ENCODE measurements around the gene PGA4. TPM values are rescaled to one million over a fixed set of nuclear protein-coding genes. Genes with fewer than 3 reads are reported as not detected.
"Not testable (repeated sequence)": the region's sequence is repeated elsewhere in the genome, so short reads cannot be mapped to it uniquely, and the experiment has no call there.

The PGA4 gene
- polyA plus RNA-seq, 4 donors, result 5.4 to 49.3 (median 6.6) TPM

- H3K4me1 ChIP-seq (ENCODE audit: control insufficient read depth in 3 of 3, insufficient read depth in 2 of 3, low read depth in 1 of 3, low read length in 2 of 3); DNase-seq; H3K27me3 ChIP-seq (ENCODE audit: control insufficient read depth in 3 of 3, insufficient read depth in 3 of 3, low read length in 3 of 3); FAIRE-seq; H3K9me3 ChIP-seq (ENCODE audit: control insufficient read depth in 2 of 2, insufficient read depth in 1 of 2, low read depth in 1 of 2, low read length in 1 of 2); H3K4me3 ChIP-seq (ENCODE audit: low read depth in 1 of 3, low read length in 3 of 3); H3K27ac ChIP-seq (ENCODE audit: low read depth in 1 of 3, low read length in 2 of 3); H3K36me3 ChIP-seq (ENCODE audit: control insufficient read depth in 3 of 3, insufficient read depth in 2 of 3, low read depth in 1 of 3, low read length in 3 of 3): not testable (repeated sequence)
- no CpG with 5 or more reads among the region's 15 CpGs for WGBS, 3 donors
Measured at GRCh38 chr11:61231033-61231432, 8.9 kb downstream of the PGA4 start.

DNA sequence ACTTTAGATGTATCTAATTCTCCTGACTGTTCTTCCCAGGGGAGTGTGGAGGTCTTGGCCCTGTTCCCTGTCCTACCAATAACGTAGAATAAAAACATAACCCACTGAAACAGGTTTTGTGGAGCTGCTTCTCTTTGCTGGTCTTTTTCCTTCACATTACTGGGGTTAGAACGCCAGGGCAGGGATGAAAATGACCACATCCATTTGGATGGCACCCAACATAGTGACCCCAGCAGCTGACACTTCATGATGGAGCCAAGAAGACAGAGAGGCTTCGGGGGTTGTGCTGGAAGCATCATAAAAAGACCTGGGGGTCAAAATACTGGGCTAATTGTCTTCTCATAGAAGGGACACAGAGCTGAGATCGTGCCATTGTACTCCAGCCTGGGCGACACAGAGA, 9.4 kb downstream of the PGA4 start:
- not testable (repeated sequence) for H3K27me3 ChIP-seq (ENCODE audit: control insufficient read depth in 3 of 3, insufficient read depth in 3 of 3, low read length in 3 of 3); H3K27ac ChIP-seq (ENCODE audit: low read depth in 1 of 3, low read length in 2 of 3); FAIRE-seq; H3K4me3 ChIP-seq (ENCODE audit: low read depth in 1 of 3, low read length in 3 of 3); DNase-seq; H3K36me3 ChIP-seq (ENCODE audit: control insufficient read depth in 3 of 3, insufficient read depth in 2 of 3, low read depth in 1 of 3, low read length in 3 of 3); H3K9me3 ChIP-seq (ENCODE audit: control insufficient read depth in 2 of 2, insufficient read depth in 1 of 2, low read depth in 1 of 2, low read length in 1 of 2); H3K4me1 ChIP-seq (ENCODE audit: control insufficient read depth in 3 of 3, insufficient read depth in 2 of 3, low read depth in 1 of 3, low read length in 2 of 3)
- WGBS, 3 donors, result 86% methylated on average over 1 of the region's 5 CpGs; no CpG with 5 or more reads in 2 of the 3 donors

DNA sequence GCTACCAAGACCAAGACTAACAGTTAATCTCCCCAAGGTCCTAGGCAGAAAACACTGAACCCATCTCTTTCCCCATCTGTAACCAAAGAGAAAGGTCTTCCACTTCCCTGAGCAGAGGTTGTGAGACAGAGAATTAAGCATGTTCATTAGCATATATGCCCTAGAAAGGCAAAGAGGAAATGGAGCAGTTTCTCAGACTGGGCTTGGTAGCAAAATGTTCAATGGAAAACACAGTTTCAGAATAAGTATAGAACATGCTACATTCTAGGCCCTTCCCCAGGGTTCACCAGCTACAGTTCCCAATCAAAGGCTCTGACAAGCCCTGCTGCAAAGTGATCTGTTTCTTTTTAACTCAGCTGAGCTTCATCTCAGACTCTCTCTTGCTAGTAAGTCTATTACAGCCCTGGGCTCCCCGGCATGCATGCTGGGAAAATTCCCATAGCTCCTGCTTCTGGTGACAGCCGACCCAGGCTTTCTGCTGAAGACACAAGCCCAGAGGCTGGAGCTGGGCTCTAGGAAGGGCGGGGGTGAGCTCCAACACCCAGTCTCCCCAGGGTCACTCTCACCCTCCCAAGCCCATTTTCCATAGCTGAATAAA, 10.5 kb downstream of the PGA4 start:
- DNase-seq; H3K9me3 ChIP-seq (ENCODE audit: control insufficient read depth in 2 of 2, insufficient read depth in 1 of 2, low read depth in 1 of 2, low read length in 1 of 2); FAIRE-seq; H3K27ac ChIP-seq (ENCODE audit: low read depth in 1 of 3, low read length in 2 of 3); H3K36me3 ChIP-seq (ENCODE audit: control insufficient read depth in 3 of 3, insufficient read depth in 2 of 3, low read depth in 1 of 3, low read length in 3 of 3); H3K4me3 ChIP-seq (ENCODE audit: low read depth in 1 of 3, low read length in 3 of 3); H3K27me3 ChIP-seq (ENCODE audit: control insufficient read depth in 3 of 3, insufficient read depth in 3 of 3, low read length in 3 of 3); H3K4me1 ChIP-seq (ENCODE audit: control insufficient read depth in 3 of 3, insufficient read depth in 2 of 3, low read depth in 1 of 3, low read length in 2 of 3): not testable (repeated sequence)
- WGBS, 3 donors, result no CpG with 5 or more reads among the region's 3 CpGs

DNA sequence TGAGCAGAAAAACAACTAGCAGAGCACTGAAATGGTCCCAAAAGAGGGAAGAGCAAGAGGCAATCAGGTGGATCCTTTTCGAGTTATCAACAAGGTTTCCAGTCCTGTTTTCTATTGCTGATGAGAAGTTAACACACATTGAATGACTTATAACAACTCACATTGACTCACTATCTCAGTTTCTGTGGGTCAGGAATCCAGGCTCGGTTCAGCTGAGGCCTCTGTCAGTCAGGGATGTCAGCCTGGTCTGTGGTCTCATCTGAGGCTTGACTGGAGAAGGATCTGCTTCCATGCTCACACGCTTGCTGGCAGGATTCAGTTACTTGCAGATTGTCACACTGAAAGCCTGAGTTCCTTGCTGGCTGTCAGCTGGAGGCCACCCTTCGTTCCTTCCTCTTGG, 15.0 kb downstream of the PGA4 start:
- H3K4me3 ChIP-seq (ENCODE audit: low read depth in 1 of 3, low read length in 3 of 3); H3K27me3 ChIP-seq (ENCODE audit: control insufficient read depth in 3 of 3, insufficient read depth in 3 of 3, low read length in 3 of 3); H3K4me1 ChIP-seq (ENCODE audit: control insufficient read depth in 3 of 3, insufficient read depth in 2 of 3, low read depth in 1 of 3, low read length in 2 of 3); DNase-seq; H3K27ac ChIP-seq (ENCODE audit: low read depth in 1 of 3, low read length in 2 of 3); FAIRE-seq; H3K36me3 ChIP-seq (ENCODE audit: control insufficient read depth in 3 of 3, insufficient read depth in 2 of 3, low read depth in 1 of 3, low read length in 3 of 3); H3K9me3 ChIP-seq (ENCODE audit: control insufficient read depth in 2 of 2, insufficient read depth in 1 of 2, low read depth in 1 of 2, low read length in 1 of 2): not testable (repeated sequence)
- WGBS, 3 donors, result no CpG with 5 or more reads among the region's 4 CpGs

DNA sequence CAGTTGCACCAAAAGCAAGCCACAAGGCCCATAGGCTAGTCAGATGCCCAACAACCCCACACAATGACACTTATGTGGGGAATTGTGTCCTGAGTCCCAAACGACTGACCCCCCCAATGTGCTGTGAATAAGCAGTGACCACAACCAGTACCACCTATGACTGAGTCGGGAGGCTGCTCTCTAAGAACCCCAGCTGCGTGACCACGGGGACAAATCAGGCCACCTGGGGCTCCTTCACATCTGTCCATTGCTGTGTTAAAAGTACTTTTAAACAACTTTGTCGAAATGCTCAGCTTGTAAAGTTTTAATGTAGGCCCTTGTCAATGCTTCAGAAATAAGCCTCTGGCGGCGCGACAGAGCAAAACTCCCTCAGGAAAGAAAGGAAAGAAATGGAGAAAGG, 18.1 kb downstream of the PGA4 start:
- H3K4me3 ChIP-seq (ENCODE audit: low read depth in 1 of 3, low read length in 3 of 3); H3K9me3 ChIP-seq (ENCODE audit: control insufficient read depth in 2 of 2, insufficient read depth in 1 of 2, low read depth in 1 of 2, low read length in 1 of 2); H3K36me3 ChIP-seq (ENCODE audit: control insufficient read depth in 3 of 3, insufficient read depth in 2 of 3, low read depth in 1 of 3, low read length in 3 of 3); H3K27me3 ChIP-seq (ENCODE audit: control insufficient read depth in 3 of 3, insufficient read depth in 3 of 3, low read length in 3 of 3); FAIRE-seq; H3K27ac ChIP-seq (ENCODE audit: low read depth in 1 of 3, low read length in 2 of 3); H3K4me1 ChIP-seq (ENCODE audit: control insufficient read depth in 3 of 3, insufficient read depth in 2 of 3, low read depth in 1 of 3, low read length in 2 of 3): not testable (repeated sequence)
- DNase-seq, result peak in 1 of 2 donors; percentile 17
- 64 to 75% (median 75%) methylated on average over 7 to 8 of the region's 8 CpGs for WGBS, 3 donors

DNA sequence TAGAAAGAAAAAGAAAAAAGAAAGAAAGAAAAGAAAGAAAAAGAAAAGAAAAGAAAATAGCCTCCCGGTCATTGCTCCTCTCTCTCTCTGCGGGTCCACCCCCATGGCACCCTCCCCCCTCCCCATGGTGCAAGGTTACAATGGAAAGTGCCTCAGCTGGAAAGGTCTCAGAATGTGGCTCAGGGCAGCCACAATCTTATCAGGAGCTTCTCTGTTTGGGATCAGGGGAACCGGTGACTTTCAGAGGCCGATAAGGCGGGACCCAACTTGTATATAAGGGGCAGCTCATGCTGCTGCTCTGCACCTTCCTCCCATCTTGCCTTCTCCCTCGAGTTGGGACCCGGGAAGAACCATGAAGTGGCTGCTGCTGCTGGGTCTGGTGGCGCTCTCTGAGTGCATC, 18.7 kb downstream of the PGA4 start, which contains the start of gene PGA5:
PGA5 (plus strand) TSS at position 301 of the 400 bp plus-strand sequence; CDS start at position 353, 52 bp downstream.
- WGBS, 3 donors, result no CpG with 5 or more reads among the region's 8 CpGs
- not testable (repeated sequence) for H3K36me3 ChIP-seq (ENCODE audit: control insufficient read depth in 3 of 3, insufficient read depth in 2 of 3, low read depth in 1 of 3, low read length in 3 of 3); H3K4me1 ChIP-seq (ENCODE audit: control insufficient read depth in 3 of 3, insufficient read depth in 2 of 3, low read depth in 1 of 3, low read length in 2 of 3); H3K27ac ChIP-seq (ENCODE audit: low read depth in 1 of 3, low read length in 2 of 3); H3K9me3 ChIP-seq (ENCODE audit: control insufficient read depth in 2 of 2, insufficient read depth in 1 of 2, low read depth in 1 of 2, low read length in 1 of 2); DNase-seq; H3K27me3 ChIP-seq (ENCODE audit: control insufficient read depth in 3 of 3, insufficient read depth in 3 of 3, low read length in 3 of 3); H3K4me3 ChIP-seq (ENCODE audit: low read depth in 1 of 3, low read length in 3 of 3); FAIRE-seq

GRCh38 chr11:61241526-61241925, 19.4 kb downstream of the PGA4 start:
- not testable (repeated sequence) for DNase-seq; H3K9me3 ChIP-seq (ENCODE audit: control insufficient read depth in 2 of 2, insufficient read depth in 1 of 2, low read depth in 1 of 2, low read length in 1 of 2); H3K4me1 ChIP-seq (ENCODE audit: control insufficient read depth in 3 of 3, insufficient read depth in 2 of 3, low read depth in 1 of 3, low read length in 2 of 3); H3K4me3 ChIP-seq (ENCODE audit: low read depth in 1 of 3, low read length in 3 of 3); H3K36me3 ChIP-seq (ENCODE audit: control insufficient read depth in 3 of 3, insufficient read depth in 2 of 3, low read depth in 1 of 3, low read length in 3 of 3); FAIRE-seq; H3K27ac ChIP-seq (ENCODE audit: low read depth in 1 of 3, low read length in 2 of 3); H3K27me3 ChIP-seq (ENCODE audit: control insufficient read depth in 3 of 3, insufficient read depth in 3 of 3, low read length in 3 of 3)
- no CpG with 5 or more reads among the region's 5 CpGs for WGBS, 3 donors

- not testable (repeated sequence) for H3K36me3 ChIP-seq (ENCODE audit: control insufficient read depth in 3 of 3, insufficient read depth in 2 of 3, low read depth in 1 of 3, low read length in 3 of 3); H3K4me3 ChIP-seq (ENCODE audit: low read depth in 1 of 3, low read length in 3 of 3); H3K9me3 ChIP-seq (ENCODE audit: control insufficient read depth in 2 of 2, insufficient read depth in 1 of 2, low read depth in 1 of 2, low read length in 1 of 2); FAIRE-seq; DNase-seq; H3K27ac ChIP-seq (ENCODE audit: low read depth in 1 of 3, low read length in 2 of 3); H3K4me1 ChIP-seq (ENCODE audit: control insufficient read depth in 3 of 3, insufficient read depth in 2 of 3, low read depth in 1 of 3, low read length in 2 of 3); H3K27me3 ChIP-seq (ENCODE audit: control insufficient read depth in 3 of 3, insufficient read depth in 3 of 3, low read length in 3 of 3)
- WGBS, 3 donors, result no CpG with 5 or more reads among the region's 10 CpGs
Measured at GRCh38 chr11:61245284-61245964, 23.3 kb downstream of the PGA4 start.

DNA sequence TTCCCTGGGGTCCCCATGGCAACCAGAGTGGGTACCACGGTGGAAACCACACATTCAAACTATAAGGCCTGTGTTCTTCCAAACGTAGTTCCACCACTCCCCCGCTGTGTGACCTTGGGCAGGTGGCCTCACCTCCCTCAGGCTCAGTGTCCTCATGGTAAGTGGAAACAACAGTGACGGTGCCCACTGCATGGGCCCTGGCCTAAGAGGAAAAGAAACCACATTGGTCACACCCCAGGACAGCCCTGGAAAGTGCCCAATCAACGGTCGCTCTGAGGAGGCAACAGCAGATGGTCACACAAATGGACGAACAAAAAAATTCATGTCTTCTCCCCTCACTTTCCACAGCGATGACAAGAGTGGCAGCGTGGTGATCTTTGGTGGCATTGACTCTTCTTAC, 25.9 kb downstream of the PGA4 start:
- not testable (repeated sequence) for DNase-seq; H3K27me3 ChIP-seq (ENCODE audit: control insufficient read depth in 3 of 3, insufficient read depth in 3 of 3, low read length in 3 of 3); H3K9me3 ChIP-seq (ENCODE audit: control insufficient read depth in 2 of 2, insufficient read depth in 1 of 2, low read depth in 1 of 2, low read length in 1 of 2); H3K4me3 ChIP-seq (ENCODE audit: low read depth in 1 of 3, low read length in 3 of 3); FAIRE-seq; H3K27ac ChIP-seq (ENCODE audit: low read depth in 1 of 3, low read length in 2 of 3); H3K36me3 ChIP-seq (ENCODE audit: control insufficient read depth in 3 of 3, insufficient read depth in 2 of 3, low read depth in 1 of 3, low read length in 3 of 3); H3K4me1 ChIP-seq (ENCODE audit: control insufficient read depth in 3 of 3, insufficient read depth in 2 of 3, low read depth in 1 of 3, low read length in 2 of 3)
- WGBS, 3 donors, result 83 to 85% (median 84%) methylated on average over 9 of the region's 9 CpGs
